HG03571 (cell line): Measurements from ENCODE around the gene GFRA4.
A peak's percentile ranks its signal among the peaks of the same experiment; 100 is the strongest.

Experiments
- ATAC-seq: cut with Tn5 transposase; IDR thresholded peaks from one replicate; pipeline ENCODE4 v1.9.1; 2021; ENCODE audit not compliant: unreplicated experiment

The GFRA4 gene

DNA sequence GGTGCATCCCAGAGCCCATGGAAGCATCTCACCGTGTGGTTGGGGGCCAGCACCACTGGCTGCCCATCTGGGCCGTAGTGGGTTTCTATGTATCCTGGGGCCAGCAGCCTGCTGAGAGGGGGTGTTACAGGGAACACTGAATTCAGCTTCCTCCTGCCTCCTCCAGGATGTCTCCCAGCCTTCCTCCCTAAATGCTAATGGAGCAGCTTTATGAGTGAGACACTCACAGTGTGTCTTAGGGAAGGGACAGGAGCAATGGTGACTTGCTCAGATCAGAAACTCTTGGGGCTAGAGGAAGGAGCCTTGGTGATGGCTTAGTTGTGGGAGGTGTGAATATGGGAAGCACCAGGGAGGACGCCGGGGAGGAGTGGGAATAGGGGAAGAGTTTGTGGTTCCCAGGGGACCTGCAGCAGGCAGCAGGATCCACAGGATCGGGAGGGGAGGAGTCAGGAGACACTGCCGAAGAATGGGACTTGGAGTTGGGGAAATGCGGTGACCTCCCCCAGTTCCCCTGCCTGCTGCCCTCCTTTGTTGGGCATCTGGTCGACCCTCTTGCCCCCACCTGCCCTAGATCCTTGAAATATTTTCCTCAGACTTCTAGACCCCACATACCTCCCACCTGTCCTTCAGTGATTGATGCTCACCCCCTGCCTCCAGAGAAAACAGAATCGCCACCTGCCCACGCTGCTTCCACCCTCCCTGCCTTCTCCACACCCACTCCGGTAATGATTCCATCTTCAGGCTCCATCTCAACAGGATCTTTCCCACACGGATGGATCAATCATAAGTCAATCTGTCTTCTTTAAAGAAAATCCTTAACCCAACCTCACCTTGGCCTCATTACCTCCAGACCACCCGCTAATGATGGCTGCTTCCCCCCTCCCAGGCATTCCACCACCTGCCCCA lies 12.0 kb upstream of the GFRA4 start:
- ATAC-seq, result no peak

DNA sequence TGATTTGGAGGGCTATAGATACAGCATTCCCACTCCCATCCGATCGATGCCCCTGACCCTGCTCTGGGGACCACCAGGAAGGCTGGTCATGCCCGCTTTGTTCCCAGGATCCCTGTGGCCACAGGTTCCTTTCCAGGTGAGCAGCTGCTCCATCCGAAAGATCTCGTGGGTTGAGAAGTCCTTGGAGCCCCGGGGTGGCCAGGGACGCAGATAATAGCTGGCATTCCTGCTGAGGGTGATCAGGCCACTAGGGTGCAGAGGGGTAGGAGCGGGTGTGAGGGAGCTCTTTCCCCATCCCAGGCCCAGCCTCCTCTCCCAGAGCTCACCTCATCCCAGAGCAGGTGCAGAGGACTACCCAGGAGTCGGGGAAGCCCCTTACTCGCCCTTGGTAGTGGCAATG lies 11.2 kb upstream of the GFRA4 start:
- ATAC-seq, result no peak

DNA sequence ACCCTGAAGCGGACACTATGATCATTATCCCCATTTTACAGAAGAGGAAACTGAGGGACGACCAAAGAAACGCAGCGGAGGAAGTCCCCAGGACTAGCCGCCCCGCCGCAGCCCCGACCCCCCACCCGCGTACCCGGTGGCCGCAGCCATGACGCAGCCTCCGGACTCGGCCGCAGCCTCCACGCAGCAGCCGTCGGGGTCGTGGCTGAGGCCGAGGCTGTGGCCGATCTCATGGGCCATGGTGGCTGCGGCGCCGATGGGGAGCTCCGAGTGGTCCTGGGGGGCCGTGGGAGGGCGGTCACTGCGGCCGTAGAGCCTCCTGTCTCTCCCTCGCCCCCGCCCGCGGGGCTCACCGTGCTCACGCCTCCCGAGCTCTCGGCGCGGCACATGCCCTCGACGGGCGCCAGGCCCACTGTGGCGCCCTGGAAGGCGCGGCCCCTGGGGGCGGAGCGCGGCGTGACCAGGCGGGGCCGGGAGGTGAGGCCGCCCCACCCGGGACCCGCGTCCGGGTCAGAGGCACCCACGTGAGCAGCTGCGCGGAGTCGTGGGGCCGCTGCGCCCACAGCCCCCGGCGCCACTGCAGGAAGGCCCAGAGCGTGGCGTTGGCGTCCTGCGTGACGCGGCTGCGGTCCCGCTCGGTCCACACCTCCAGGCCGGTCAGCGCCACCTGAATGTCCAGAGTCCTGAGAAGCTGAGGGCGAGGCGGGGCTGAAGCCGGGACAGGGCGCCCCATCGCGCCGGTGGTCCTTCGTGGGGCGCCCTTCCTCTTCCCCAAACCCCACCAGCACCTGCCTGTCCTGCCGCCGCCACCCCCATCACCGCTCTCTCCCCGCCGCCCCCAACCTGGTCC lies 10.2 kb upstream of the GFRA4 start:
- ATAC-seq, result no peak

DNA sequence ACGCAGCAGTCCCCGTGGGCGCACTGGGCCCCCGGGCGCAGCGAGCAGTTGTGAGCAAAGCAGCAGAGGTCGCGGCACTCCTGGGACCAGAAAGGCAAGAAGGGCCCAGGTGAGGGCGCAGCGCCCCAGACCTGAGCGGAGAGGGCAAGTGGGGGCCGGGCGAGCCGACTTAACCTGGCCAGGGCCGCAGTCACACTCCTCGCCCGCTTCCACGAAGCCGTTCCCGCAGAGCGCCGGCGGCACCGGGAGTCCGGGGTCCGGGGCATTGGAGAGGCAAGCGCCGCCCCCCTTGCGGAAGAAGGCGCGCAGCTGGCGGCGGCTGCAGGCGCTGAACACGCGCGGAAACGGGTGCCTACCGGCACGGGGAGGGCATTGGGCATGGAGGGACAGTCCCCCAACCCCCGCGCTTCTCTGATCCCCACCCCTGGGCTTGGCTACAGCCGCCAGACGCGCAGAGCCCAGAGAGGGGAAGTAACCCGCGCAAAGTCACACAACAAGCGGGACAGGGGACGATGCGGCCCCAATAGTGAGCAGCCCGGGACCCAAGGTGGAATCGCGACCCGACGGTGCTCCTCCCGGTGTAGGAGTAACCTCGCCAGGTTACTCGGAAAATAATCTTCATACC lies 9.5 kb upstream of the GFRA4 start:
- no peak for ATAC-seq

DNA sequence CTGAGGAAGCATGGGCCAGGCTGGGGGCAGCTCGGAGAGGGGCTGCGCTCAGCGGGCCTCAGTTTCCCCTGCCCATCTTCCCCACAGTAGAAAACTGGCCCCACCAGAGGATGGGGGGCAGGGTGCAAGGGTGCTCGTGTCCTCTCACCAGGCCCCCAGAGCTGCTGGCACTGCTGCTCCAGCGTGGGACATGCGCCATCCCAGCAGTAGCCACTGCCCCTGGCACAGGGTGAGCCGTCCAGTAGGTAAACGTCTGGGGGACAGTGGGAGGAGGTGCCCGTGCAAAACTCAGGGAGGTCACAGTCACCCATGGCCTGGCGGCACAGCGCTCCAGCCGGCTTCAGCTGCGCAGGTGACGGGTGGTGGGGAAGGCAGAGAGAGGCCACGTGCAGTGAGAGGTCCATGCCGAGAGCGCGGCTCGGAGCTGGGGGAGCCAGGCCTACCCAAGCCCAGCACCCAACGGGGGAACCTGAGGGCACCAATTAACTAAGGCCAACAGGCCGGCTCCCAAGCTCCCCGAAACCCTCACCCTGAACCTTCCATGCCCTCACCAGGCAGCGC lies 8.9 kb upstream of the GFRA4 start:
- no peak for ATAC-seq

DNA sequence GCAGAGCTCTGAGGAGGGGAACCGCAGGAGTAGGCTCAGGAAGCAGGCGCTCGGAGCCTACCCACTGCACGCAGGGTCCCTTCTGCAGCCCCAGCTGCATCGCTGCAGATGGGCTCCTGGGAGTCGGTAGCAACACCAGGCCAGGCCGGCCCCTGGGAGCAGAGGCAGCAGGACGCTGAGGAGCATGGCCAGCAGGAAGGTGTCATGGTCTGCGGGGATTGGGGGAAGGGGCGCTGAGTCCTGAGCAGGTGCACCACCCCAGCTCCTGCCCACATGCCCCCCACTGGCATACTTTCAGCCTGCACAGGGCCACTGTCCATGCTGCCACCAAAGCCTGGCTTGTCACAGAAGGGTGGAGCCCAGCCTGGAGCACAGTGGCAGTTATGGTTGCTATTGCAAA lies 7.7 kb upstream of the GFRA4 start:
- ATAC-seq, result no peak

DNA sequence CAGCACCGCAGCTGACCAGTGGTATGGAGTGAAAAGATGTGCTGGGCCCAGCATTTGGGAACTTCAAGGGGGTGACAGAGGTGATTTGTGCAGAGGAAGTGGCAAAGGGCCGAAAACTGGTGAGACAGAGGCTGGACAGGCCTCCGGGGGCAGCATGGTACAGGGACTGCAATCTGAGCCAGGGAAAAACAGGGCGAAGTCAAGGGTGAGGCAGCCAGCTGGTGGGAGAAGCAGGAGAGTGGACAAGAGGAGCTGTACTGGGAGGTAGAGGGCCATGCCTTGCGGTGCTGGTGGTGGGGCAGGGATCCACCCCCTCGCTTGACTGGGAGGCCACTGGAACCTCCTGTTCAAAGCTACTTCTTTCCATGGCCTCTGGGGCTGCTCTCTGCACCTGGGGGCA lies 7.3 kb upstream of the GFRA4 start:
- no peak for ATAC-seq

DNA sequence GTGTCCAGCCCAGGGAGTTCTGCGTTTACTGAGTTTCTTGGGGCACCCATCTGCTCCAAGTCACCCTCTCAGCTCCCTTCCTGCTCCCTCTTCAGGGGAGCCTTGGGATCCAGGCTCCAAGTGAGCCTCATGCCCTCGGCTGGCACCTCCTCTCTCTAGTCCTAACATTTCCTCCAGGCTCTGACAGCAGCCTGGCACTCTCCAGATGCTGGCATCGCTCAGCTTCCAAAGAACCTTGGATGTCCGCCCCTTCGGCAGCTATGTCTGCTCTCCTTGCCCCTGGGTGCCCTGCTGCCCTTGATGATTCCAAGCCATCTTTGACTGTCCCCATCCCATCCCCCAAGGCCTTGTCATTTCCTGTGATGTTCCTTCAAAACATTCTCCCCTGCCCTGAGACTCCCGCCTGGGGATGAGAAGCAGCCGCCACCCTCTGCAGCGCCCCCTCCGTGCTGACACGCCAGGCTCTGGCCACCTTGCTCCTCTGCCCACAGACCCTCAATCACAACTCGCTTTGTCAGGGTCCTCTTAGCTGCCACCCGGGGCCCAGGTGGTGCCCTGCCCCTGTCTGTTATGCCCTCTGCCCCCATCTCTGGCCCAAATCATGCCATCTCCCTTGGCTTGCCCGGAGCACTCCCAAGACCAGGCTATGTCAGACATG lies 6.6 kb upstream of the GFRA4 start:
- ATAC-seq, result no peak

DNA sequence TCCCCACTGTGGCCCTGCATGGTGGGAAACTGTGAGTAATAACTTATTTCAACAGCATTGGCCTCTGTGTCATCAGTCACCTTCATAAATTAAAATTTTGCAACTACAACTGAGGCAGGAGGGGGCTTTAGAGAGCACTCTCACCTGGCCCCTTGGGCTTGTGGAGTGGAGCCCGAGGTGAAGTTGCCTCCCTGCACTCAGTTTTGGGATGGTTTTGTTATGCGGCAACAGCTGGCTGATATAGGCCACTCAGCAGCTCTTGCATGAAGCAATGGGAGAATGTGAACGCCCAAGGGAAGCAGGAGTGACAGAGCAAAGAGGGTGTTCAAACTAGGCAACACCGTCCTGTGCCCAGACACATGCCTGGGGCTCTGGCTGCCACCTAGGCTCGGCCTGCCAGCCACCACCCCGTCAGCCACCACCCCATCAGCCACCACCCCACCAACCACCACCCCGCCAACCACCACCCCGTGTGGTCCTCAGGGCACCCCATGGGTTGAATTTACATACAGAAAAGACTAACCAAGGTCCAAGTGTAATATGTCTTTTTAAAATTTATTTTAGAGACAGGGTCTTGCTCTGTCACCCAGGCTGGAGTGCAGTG lies 4.3 kb upstream of the GFRA4 start:
- ATAC-seq, result no peak

DNA sequence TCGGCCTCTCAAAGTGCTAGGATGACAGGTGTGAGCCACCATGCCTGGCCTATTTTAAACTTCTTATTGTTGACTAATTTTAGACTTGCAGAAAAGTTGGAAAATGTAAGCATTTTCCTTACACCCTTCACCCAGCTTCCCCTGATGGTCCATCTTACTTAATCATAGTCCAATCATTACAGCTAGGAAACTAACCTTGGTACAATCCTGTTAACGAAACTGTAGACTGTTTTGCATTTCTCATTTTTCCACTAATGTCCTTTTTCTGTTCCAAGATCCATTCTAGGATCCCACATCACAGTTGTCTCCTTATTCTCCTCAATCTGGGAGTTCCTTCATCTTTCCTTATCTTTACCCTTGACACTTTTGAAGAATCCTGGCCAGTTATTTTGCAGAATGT lies 659 bp upstream of the GFRA4 start:
- ATAC-seq, result no peak

DNA sequence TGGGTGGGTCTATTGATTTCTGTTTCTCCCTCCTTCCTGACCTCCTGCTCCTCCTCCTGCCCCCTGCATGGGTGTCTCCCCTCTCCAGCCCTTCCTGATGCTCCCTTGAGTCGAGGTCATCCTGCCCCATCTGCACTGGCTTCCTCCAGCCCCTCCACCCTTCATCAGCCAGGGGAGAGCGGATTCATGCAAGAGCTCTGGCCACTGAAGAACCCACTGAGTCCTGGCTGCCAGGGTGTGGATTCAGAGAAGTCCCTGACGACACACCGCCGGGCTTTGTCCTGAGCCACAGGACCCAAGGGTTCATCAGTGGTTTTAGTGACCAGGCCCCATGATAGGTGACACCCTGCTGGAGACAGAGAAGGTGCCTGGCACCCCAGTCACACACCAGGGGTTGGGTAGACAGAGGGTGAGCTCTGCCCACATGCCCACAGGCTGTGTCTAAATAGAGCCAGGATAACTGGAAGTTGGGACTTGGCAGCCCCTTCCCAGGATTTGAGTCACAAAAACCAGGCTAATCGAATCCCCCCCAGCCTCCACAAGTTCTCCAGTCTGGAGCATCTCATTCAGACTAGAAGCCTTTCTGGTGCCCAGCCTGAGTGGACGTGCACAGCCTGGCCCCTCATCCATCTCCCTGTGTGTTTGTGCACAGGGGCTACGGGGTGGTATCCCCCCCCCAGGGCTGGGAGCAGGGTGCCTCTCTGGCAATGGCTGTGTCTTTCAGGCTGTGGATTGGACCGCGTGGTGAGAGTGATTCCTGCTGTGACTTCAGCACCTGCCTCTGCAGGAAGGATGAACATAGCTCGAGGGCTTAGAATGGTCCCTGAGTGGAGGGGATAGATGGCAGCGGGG lies 1.2 kb downstream of the GFRA4 start:
- ATAC-seq, result no peak

DNA sequence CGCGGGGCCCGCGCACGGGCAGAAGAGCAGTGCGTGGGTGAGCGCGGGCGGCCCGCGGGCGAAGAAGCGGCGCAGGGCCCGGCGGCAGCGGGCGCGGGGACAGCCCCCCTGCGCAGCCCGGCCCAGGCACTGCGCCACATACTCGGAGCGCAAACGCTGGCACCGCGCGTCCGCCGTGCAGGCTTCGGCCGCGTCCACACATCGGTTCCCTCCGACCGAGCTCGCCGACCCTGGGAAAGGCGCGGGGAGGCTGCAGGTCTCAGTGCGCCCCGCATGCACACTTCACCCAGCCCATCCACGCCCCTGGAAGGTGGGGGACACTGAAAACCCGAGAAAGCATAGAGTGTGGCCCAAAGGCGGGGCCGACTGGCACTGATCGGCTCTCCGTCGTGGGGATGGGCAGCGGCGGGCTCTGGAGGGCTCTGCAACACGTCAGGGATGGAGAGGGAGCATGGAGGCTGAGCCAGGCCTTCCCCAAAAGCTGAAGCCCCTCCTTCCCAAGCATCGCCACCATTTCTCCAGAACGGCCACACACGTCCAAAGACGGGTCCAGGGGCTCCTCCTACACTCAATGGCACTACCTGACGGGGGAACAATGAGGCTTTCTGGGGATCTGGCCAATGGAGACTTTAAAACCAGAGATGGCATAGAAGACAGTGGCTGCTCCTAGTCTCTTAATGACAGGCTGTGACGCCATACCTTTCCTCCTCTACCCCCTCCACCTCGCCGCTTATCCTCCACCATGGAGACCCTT lies 2.0 kb downstream of the GFRA4 start:
- no peak for ATAC-seq

DNA sequence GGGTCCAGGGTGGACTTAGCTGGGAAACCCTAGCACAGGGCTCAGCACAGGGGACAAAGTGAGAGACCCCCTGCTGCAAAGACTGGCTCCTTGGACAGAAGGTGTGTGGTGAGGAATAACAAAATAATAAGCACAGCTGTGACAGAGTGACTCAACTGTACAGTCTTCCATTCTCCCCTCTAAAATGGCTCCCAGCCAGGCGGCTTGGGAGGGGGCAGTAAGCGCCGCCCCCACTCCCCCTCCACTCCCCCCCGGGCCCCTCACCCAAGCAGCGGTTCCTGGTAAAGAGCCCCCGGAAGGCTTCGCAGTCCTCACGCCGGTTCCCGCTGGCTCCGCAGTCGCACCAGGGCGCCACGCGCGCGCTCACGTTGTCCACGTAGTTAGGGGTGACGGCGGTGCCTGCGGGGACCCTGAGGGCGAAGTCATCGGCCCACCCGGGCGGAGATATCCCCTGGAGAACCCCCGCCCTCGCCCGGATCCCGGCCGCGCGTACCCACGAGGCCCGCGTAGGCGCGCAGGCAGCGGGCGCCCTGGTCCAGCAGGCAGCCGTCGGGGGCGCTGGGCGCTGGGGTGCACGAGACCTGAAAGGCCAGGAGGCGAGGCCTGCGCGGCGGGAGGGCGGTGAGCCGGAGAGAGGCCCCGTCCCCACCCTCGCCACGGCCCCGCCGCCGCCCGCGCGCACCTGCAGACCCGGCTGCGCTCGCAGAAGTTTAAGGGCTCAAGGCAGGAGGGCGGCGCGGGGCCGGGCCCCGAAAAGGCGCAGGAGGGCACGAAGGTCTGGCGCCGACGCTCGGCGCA lies 2.7 kb downstream of the GFRA4 start:
- no peak for ATAC-seq

DNA sequence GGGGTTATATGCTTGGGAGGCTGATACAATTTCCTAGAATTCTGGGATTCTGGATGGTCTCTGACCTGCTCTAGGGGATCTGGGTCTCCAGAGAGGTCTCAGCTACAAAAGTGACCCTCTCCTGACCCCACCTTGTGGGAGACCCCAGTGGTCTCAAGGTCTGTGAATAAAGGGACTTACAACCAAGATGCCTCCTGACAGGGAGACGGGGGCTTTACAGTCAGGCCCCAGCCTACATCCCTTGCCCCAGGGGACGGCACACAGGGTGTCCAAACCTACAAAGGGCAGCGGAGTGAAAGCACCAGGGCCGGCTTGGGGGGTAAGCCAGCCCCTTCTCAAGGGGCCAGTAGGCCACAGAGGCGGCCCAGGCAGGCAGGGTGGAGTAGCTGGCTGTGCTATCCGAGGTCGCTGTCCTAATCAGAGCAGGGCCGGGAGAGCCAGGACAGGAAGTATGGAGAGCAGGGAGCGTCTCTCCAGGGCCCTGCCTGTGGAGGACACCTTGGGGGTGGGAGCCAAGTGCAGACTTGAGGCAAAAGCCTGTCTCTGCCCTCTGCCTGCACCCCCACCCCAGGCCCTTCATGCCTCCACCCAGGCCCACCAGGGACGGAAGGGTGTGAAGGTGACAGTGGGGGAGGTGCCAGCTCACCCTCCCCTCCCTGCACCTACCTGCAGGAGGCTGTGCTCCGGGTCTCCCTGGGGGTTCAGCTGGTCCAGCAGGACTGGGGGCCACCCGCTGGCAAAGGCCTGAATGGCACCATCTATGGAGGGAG lies 3.5 kb downstream of the GFRA4 start:
- no peak for ATAC-seq

DNA sequence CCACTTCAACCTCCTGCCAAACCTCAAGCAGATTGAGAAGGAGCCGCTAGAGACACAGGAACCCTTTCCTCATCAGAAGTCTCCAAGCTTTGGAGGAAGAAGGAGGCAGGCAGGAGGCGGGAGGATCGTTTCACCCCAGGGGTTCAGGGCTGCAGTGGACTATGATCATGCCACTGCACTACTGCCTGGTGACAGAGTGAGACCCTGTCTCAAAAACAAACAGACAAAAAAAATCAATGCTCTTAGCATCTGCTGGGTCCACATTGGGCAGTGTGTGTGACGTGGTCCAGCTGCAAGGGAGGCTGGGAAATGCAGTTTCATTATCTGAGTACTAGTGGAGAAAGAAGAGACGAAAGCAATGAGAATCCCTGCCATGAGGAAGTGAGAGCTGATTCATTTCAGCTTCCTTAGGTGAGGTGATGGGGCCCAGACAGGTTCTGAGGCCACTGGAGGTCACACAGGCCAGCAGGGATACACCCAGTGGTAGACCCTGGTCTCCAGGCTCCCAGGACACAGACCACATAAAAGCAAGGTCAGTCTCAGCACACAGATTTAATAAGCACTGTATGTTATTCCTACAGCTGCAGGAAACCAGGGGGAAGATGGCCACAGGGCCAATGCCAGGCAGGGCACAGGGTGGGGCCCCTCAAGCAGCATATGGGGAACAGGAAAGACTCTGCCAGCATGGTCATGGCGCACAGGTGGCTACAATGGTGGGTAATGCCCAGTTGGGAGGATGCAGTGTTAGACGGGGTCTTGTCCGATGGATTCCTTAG lies 4.3 kb downstream of the GFRA4 start:
- ATAC-seq, result peak; percentile 87

DNA sequence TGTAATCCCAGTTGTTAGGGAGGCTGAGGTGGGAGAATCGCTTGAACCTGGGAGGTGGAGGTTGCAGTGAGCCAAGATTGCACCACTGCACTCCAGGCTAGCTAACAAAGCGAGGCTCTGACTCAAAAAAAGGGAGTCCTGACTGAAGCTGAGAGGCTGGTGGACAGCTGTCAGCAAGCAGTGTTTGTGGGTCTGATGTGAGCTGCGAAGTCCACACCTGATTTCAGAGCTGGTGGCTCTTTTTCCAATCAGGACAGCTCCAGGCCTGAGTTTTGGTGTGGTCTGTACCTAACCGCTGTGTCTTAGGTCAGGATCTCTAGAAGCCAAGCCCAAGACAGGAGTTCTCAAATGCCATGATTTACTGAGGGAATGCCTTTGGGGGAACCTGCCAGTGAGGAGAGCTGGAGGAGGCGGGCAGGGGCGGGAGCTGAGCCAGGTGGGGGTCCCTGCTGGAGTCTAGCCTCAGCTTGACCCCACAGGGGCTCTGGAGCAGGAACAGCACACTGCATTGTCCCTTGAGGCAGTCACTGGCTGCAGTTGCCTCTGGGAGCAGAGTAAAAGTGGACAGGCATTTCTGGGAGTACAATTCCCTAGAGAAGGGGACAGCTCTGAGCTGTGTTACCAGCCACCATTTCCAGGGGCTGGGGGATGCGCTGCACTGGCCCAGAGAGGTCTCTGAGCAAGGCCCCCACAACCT lies 5.0 kb downstream of the GFRA4 start:
- ATAC-seq, result no peak
